Frontal cortex (tissue), 4 donors: ENCODE data around the gene MAP6D1. TPM values are rescaled to one million over a fixed set of nuclear protein-coding genes. Genes with fewer than 3 reads are reported as not detected.

Experiments
- DNase-seq, 2 donors: peaks; one replicate each; pipeline ENCODE4 v3.0.0; 2012; ENCODE audit warnings: low spot score in 2 of 2
- FAIRE-seq: peaks from 2 replicates; lab custom pipeline; 2012; peaks lifted over from hg19 to GRCh38; lab: Jason Lieb, UNC
- total RNA-seq: library from RNA; depleted of rRNA; stranded (reverse); fragments of >200 nt; gene quantifications from one replicate; pipeline ENCODE4 v1.2.3, GENCODE V29; 2014
- donor health status: control.
- donor health status: control.
- donor health status: control.

MAP6D1 gene
- 3.3 TPM for total RNA-seq

DNA sequence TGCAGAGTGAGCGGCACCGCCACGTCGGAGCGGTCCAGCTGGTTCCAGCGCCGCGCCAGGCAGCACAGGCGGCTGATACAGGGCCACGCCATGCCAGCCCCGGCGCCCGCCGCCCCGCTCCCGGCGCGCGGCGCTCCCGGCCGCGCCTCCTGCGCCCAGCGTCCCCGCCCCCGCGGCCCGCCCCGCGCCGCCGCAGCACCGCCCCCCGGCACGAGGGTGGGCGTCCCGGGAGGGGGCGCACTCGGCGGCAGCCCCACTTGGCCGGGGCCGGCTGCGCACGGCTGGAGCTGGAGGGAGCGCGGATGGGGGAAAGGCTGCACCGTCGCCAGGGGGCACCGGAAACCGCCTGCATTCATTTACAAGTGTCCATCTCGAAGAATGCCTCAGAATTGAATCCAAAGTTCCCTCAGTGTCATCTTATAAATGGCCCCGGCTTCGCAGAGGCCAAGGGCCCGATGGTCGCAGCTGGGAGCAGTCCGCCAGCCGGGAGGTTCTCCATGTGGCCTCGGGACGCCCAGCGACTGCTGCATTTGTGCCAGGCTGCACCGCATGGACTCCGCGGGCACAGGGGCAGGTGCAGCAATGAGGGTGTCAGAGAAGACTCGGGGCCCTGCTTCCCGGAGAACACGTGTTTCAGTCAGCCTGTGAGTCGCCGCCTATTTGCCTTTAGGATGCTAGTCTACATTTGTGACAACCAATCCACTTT is at the start of gene MAP6D1:
MAP6D1 (minus strand) TSS at position 122 of the 706 bp plus-strand sequence; CDS start at position 92, 30 bp downstream.
- DNase-seq (peak; percentile 82 to 89), FAIRE-seq (no peak)

DNA sequence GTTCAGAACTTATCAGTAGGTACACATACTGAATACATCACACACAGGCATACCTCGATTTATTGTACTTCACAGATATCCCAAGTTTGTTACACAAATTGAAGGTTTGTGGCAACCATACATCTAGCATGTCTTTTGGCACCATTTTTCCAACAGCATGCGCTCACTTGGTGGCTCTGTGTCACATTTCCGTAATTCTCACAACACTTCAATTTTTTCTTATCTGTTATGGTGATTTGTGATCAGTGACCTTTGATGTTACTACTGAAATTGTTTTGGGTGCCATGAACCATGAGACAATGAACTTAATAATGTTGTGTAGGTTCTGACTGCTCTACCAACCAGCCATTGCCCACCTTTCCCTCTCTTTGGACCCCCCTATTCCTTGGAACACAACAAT is 48.5 kb upstream of the MAP6D1 start:
- DNase-seq: no peak
- FAIRE-seq: no peak

DNA sequence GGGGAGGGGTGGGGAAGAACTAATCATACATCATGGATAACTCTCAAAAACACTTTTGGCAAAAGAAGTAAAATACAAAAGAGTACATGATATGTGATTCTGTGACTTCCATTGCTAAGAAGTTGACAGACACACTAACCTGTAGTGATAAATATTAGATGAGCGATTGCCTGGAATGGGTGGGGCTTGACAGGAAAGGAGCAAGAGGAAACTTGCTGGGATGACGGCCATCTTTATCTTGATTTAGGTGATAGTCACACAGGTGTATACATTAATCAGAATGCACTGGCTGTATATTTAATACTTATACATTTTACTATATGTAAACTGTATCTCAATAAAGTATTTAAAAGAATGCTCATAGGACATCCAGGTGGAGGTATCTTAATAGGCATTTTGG is 46.2 kb upstream of the MAP6D1 start:
- DNase-seq (no peak), FAIRE-seq (no peak)

DNA sequence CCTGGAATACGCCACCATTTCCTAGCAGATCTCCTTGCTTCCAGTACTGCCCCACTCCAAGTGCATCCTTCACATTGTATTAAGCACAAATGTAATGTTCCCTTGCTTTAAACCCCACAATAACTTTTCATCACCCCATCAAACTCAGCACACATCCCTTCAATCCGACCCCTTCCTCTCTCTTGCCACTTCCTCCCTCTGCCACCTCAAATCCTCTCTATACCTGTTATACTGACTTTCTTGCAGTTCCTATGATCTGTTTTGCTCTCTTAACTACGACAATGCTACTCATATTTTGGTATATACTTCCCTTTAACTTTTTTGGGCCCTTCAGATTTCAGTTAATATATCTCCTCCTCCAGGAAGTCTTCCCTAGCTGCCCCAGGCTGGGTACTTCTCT is 45.2 kb upstream of the MAP6D1 start:
- DNase-seq (no peak), FAIRE-seq (no peak)

DNA sequence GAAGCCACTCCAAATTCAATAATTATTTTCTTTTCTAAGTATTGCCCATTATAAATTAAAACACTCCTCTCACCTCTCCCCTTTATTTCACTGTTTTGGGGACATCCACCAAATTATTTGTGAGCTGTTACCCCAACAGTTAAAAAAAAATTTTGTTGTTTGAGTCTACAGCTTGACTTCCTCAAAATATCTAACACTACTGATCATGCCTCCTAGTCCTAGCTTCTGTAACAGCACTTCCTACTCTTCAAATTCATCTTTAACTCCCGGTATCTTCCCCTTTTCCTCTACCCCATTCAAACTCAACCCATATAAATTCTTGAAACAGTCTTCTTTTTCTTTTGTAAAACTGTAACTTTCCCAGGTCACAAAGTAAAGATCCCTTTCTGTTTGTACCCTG is 43.4 kb upstream of the MAP6D1 start:
- no peak for DNase-seq
- FAIRE-seq: no peak

DNA sequence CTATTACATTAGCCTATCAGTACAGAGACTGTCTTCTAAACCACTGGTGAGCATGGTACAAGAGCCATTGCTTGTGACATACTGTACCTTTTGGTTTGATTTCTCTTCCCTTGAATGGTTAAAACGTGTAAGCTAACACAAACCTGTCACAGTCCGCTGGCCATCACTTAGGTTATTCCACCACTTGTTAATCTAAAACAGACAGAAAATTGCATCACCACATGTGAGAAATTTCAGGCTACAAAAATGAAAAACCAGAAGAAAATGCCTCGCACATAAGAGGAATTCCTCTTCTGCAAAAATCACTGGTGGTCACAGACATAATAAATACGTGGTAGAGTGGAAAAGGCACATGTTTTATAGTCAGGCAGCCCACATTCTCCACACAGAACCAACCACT is 37.2 kb upstream of the MAP6D1 start:
- FAIRE-seq: no peak

DNA sequence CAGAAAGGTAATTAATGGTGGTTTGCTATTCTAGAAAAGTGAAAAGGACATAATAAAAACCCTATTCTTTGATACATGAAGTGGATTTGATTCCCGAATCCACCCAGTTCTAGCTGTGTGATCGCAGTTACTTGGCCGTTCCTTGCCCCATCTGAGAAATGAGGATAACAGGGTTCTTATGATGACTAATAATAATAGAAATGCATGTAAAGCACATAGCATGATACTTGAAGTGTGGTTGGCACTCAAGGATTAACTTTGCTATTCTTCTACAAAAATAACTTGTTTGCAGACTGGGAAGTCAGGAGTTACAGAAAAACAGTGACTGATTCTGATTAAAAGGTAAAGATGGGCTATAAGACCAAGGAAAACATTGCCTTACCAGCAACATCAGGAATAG is 32.5 kb upstream of the MAP6D1 start:
- DNase-seq (no peak), FAIRE-seq (no peak)

More for the DNA sequence above, 37.2 kb upstream of the MAP6D1 start:
- DNase-seq: no peak

DNA sequence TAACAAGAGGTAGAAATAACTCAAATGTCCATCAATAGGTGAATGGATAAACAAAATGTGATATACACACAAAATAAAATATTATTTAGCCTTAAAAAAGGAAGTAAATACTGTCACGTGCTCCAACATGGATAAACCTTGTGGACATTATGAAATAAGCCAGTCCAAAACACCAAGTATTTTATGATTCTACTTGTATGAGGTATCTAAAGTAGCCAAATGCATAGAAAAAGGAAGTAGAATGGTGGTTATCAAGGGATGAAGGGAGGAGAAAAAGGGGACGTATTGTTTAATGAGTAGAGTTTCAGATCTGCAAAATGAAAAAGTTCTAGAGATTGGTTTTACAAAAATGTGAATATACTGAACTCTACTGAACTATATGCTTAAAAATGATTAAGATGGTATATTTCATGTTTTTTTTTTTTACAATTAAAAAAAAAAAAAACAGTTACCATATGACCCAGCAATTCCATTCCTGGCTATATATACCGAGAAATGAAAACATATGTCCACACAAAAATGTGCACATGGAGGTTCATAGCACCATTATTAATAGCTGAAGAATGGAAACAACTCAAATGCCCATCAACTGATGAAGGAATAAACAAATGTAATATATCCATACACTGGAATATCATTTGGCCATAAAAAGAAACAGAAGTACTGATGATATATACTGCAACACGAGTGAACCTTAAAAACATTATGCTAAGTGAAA is 29.1 kb upstream of the MAP6D1 start:
- FAIRE-seq (no peak), DNase-seq (no peak)

DNA sequence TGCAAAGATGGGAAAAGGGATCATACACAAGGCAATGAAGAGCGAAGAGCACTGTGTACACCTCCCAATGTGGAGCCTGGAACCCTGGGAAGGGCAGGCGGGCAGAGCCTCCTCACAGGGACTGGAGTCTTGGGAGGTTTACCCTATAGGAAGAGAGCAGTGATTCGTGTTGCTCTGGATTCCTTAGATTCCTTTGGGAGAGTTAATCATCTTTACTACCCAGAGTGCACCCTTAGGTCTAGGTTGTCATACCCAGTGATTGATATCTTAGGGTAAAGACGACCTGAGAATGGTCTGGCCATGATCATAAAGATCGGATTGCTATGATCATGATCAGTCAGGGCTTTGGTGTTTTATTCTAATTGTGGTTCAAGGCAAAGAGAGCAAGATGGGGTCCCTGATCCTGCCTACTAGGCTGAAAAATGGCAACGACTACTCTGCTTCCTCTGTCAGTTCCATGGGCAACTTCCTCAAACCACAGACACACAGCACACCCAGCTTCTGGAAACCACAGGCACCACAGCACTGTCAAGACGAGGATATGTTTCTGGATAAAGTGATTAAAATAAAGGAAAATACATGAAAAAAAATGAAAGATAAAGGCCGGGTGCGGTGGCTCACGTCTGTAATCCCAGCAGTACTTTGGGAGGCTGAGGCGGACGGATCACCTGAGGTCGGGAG is 20.4 kb upstream of the MAP6D1 start:
- FAIRE-seq (no peak), DNase-seq (no peak)

DNA sequence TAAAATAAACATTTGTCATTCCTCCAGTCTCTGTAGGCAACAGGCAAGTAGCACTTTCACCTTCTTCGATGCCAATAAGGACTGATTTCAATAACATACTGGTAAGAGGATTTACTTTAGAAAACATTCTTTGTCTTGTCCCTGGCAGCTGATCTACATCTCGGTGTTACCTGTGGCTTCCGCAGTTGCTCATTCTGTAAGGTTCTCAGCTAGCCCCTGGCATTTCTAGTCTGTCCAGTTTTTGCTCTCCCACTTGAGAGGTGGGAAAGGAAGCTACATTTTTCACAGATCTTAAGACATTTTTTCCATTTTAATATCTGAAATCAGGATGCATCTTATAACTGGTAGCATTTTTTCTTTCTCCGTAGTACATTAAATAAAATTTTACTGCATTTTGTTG is 19.7 kb upstream of the MAP6D1 start:
- DNase-seq: no peak
- FAIRE-seq: no peak

DNA sequence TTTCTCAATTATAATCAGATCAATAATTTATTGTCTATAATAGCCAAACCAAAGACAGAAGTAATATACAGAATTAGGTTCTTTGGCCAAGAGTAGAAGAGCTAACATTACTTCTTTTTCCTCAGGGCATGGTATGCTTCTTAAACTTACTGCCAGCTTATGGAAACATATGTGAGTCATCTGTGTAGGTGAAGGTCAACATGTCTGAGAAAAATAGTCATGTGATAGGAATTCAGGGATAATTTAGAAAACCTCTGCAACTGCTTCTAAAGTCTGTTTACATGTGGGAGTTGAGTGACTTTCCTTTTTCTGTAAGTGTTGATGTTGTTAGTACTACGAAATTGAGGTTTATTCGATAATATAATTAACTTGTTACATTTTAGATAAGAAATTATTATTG is 19.2 kb upstream of the MAP6D1 start:
- DNase-seq: no peak
- FAIRE-seq: no peak

DNA sequence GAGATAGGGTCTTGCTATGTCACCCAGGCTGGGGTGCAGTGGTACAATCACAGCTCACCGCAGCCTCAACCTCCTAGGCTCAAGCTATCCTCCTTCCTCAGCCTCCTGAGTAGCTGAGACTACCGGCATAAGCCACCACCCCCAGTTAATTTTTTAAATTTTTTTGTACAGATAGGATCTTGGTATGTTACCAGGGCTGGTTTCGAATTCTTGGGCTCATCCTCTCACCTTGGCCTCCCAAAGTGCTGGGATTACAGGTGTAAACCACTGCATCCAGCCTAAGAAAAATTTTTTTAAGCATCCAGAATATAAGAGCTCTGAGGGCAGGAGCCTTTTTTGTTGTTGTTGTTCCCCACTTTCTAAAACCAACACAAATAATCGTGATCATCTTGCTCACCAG is 14.4 kb upstream of the MAP6D1 start:
- no peak for FAIRE-seq
- DNase-seq: no peak

DNA sequence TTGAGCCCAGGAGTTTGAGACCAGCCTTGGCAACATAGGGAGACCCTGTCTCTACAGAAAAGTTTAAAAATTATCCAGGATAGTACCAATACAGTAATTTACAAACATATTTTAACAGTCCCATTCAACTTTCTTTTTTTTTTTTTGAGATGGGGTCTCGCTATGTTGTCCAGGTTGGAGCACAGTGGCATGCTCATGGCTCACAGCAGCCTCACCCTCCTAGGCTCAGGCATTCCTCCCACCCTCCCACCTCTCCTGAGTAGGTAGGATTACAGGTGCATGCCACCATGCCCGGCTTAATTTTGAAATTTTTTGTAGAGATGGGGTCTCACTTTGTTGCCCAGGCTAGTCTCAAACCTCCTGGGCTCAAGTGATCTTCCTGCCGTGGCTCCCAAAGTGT is 12.5 kb upstream of the MAP6D1 start:
- DNase-seq (no peak), FAIRE-seq (no peak)

DNA sequence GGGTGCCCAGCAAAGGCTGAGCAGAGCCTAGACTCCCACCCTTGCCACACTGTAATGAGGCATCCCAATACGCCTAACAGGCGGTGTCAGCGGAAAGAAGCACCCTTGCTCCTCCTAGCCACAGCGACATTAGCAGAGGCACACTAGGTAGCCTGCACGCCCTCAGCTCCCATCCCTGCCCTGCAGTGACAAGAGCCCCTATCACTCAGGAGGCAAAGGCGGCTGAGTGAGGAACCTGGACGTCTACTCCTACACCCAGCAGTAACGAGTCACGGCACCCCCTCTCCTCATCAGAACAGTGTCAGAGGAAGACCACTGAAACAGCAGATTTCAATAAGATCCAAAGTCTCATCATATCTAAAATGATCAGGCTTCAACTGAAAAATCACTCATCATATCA is 12.0 kb upstream of the MAP6D1 start:
- DNase-seq: no peak
- no peak for FAIRE-seq

DNA sequence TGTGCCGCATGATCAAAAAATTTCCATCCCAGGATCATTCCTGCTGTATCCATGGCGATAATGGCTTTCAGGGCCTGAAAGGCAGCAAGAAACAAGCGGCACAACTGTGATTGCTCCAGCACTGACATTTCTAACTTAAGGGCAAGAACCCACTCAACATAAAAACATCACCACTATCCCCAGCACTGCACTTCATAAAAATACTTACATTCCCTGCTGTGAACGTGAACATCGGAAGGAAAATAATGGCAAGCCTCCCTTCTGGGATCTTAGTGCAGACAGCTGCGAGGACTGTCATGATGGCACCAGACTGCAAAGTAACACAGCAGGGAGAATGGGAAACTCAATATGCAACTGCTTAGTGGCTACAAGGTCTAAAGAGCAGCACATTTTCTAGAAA is 8.1 kb upstream of the MAP6D1 start:
- no peak for FAIRE-seq
- DNase-seq: no peak

DNA sequence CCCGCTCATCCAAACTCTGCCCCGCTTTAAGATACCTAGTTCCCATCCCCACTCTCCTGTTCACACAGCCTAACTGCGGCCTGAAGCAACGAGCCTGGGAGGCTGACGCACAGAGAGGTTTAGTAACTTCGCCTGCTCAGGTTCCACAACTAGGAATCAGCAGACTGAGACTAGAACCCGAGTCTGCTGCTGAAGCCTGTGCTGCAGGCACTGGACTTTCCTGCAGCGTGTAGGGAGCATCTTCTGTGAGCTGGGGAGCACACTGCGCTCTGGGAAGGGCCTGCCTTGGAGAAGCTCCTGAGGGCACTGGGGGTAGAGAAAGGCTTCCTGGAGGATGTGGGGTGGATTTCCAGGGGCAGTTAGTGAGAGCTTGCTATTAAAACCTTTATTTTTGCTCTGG is 4.8 kb upstream of the MAP6D1 start:
- FAIRE-seq (no peak), DNase-seq (no peak)

DNA sequence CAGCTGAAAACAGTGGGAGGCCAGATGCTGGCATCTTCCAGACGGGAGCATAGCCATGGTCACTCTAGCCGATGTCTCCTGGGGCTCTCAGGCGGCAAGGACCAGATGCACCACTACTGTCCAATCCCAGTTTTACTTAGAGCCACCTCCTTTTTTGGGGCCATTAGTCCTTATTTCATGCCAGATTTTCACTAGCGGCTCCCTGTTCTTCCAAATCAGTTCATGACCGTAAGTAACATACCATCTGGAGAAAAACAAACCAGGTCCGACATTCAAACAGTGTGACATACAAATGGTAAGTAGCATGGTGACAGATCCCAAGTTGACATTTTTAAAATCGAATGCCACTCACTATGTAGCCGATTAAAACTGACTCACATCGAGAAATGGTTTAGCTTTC is 4.1 kb upstream of the MAP6D1 start:
- no peak for DNase-seq

DNA sequence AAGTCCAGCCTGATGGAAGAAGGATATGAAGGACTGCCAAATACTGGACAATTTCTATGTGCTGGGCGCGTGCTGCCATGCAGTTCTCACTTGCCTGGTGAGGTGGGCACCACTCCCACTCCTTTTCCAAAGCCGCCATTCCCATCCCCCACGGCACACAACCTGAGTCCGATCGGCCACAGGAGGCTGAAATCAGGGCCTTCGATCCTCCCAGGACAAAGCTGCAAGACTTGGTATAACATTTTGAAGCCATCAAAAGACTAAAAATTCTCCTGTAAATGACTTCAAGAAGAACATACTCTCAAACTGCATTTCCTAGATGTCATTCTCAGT is 3.1 kb upstream of the MAP6D1 start:
- FAIRE-seq (no peak), DNase-seq (no peak)

More for the DNA sequence above, 4.1 kb upstream of the MAP6D1 start:
- FAIRE-seq: no peak

DNA sequence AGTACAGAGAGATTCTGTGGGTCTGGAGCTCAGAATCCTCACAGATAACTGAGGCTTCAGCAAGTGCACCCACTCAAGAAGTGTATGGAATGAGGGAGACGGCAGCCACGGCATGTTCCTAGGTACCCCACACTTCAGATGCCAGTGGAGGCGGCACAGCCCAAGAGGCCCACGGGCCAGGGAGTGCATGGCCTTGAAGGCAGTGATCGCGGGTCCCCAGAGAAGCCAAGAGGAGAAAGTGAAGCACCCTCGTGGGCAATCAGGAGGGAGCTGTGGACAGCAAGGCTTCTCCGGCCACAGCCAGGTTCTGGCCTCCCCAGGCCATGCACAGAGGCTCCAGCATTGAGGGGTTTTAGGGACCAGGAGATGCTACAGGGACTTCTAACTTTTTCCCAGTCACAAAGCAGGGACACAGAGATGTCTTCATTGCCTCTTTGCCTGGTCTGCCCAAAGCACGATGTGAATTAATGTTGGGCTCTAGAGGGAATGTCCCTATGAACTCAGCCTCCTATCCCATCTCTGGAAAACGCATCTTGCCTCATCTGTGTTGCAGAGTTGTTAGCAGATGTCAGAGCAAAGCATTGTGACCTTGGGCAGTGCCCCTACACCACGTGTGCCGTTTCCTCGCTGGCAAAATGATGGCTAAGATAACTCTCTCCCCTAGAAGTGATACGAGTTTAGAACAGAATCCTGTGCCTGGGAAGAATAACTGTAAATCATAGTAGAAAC is 2.6 kb upstream of the MAP6D1 start:
- no peak for DNase-seq
- no peak for FAIRE-seq

DNA sequence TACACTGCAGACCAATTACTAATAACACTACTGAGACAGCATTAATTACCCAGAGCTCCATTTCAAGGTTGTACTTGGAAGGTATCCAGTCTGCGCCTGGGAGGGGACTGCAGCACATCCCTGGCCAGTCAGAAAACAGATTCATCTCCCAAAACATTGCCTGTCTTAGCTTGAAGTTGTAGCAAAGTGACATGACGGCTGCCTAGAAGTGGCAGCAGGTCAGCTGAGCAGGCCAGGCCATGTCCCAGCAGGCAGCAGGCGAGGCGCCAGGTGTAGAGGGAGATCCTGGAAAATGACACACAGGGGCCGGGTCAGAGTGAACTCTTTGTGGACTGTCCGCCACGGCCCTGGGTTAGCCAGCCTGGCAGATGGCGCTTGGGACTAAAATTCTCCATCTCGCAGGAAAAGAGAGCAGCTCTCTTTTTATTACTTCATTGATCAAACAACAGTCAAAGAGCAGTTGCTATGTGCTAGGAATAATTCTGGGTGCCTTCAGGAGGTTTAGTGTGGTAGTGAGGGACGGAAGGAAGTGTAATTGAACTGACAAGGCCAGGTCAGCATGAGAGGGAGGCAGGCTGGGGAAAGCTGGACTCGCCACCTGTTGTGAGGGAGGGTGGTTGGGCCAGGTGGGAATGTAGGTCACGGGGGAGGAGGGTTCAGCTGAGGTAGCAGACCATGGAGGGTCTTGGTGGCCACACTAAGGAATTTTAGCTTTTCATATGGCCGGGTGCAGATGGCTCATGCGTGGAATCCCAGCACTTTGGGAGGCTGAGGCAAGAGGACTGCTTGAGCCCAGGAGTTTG is 1.3 kb upstream of the MAP6D1 start:
- no peak for FAIRE-seq

More for the DNA sequence above, 1.3 kb upstream of the MAP6D1 start:
- DNase-seq: no peak
